ENCODE data around the gene SSH3. TPM values are rescaled to one million over a fixed set of nuclear protein-coding genes. Genes with fewer than 3 reads are reported as not detected.

SSH3 gene
- total RNA-seq, 1 experiment from 2014 or later, result 73.0 TPM

DNA sequence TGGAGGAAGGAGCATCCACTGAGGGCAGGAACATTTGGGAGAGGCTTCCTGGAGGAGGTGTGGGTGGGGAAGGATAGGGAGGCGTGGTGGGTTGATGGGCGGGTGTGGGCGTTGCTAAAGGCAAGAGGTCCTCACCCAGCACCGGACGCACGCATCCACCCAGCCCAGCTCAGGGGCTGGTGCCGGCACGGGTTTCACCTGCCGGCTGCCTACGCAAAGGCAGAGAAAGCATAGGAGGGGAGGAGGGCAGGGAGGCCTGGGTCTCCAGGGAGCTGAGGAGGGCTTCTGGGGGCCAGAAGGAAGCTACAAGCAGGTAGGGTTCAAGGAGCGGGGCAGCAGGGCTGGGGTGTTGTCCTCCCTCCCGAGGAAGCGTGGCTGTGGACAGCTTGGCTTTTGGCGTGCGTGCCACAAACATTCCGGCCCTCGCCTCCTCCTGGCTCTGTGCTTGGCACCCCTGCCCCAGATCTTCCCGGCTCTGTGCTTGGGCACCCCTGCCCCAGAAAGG, 7.8 kb downstream of the SSH3 start:
- no peaks in the 10 kb centered on the region for H3K9me3 Mint-ChIP-seq (ENCODE audit: low read depth, unreplicated experiment)
- CTCF ChIA-PET, result interaction anchor here (0.9 kb wide), 1 partner anchor 157 kb away, joined by 3 read pairs; no protein-coding TSS in a partner anchor
- BruUV-seq (replicated peaks), result no TSS peak
- intact Hi-C loops (cut with micrococcal nuclease; ENCODE audit: unreplicated experiment), result no loop called here
- H3K27ac Mint-ChIP-seq (ENCODE audit: unreplicated experiment), result no peak overlapping the region
- DNase-seq, result no peak
- no peaks in the 10 kb centered on the region for H3K27me3 Mint-ChIP-seq (ENCODE audit: unreplicated experiment)
- TF ChIP-seq, protein P1, sequence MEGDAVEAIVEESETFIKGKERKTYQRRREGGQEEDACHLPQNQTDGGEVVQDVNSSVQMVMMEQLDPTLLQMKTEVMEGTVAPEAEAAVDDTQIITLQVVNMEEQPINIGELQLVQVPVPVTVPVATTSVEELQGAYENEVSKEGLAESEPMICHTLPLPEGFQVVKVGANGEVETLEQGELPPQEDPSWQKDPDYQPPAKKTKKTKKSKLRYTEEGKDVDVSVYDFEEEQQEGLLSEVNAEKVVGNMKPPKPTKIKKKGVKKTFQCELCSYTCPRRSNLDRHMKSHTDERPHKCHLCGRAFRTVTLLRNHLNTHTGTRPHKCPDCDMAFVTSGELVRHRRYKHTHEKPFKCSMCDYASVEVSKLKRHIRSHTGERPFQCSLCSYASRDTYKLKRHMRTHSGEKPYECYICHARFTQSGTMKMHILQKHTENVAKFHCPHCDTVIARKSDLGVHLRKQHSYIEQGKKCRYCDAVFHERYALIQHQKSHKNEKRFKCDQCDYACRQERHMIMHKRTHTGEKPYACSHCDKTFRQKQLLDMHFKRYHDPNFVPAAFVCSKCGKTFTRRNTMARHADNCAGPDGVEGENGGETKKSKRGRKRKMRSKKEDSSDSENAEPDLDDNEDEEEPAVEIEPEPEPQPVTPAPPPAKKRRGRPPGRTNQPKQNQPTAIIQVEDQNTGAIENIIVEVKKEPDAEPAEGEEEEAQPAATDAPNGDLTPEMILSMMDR (IDR thresholded peaks at IDR 0.05; ENCODE audit: unreplicated experiment), result no peak
- H3K4me3 Mint-ChIP-seq (ENCODE audit: low read depth, unreplicated experiment), result no peak overlapping the region
- peaks cover 50% of the 10 kb centered on the region for H3K36me3 Mint-ChIP-seq (ENCODE audit: insufficient read depth, unreplicated experiment)
- H3K4me1 Mint-ChIP-seq (ENCODE audit: low read depth, unreplicated experiment), result peaks cover 26% of the 10 kb centered on the region

DNA sequence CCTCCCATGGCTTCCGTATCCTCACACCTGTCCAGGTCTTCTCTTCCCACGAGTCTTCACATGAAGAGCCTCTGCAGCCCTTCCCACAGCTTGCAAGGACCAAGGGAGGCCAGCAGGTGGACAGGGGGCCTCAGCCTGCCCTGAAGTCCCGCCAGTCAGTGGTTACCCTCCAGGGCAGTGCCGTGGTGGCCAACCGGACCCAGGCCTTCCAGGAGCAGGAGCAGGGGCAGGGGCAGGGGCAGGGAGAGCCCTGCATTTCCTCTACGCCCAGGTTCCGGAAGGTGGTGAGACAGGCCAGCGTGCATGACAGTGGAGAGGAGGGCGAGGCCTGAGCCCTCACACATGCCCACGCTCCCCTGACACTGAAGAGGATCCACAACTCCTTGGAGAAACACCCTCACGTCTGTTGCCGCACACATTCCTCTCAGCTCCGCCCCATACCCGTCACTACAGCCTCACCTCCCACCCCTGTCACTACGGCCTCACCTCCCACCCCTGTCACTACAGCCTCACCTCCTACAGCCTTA, 8.3 kb downstream of the SSH3 start:
- Mint-ChIP-seq H3K9me3 (ENCODE audit: low read depth, unreplicated experiment) (no peaks in the 10 kb centered on the region), H3K4me1 (ENCODE audit: low read depth, unreplicated experiment) (peaks cover 26% of the 10 kb centered on the region), H3K4me3 (ENCODE audit: low read depth, unreplicated experiment) (no peak overlapping the region), H3K27ac (ENCODE audit: unreplicated experiment) (no peak overlapping the region), H3K36me3 (ENCODE audit: insufficient read depth, unreplicated experiment) (peaks cover 48% of the 10 kb centered on the region), H3K27me3 (ENCODE audit: unreplicated experiment) (no peaks in the 10 kb centered on the region)
- TF ChIP-seq, protein P1 (IDR thresholded peaks at IDR 0.05; ENCODE audit: unreplicated experiment), result no peak
- DNase-seq, result no peak
- no TSS peak for BruUV-seq (replicated peaks)
- intact Hi-C loops (cut with micrococcal nuclease; ENCODE audit: unreplicated experiment), result no loop called here
- CTCF ChIA-PET, result interaction anchor here (0.6 to 0.9 kb wide), 3 partner anchors 157 to 389 kb away, joined by 3 read pairs; no protein-coding TSS in a partner anchor

DNA sequence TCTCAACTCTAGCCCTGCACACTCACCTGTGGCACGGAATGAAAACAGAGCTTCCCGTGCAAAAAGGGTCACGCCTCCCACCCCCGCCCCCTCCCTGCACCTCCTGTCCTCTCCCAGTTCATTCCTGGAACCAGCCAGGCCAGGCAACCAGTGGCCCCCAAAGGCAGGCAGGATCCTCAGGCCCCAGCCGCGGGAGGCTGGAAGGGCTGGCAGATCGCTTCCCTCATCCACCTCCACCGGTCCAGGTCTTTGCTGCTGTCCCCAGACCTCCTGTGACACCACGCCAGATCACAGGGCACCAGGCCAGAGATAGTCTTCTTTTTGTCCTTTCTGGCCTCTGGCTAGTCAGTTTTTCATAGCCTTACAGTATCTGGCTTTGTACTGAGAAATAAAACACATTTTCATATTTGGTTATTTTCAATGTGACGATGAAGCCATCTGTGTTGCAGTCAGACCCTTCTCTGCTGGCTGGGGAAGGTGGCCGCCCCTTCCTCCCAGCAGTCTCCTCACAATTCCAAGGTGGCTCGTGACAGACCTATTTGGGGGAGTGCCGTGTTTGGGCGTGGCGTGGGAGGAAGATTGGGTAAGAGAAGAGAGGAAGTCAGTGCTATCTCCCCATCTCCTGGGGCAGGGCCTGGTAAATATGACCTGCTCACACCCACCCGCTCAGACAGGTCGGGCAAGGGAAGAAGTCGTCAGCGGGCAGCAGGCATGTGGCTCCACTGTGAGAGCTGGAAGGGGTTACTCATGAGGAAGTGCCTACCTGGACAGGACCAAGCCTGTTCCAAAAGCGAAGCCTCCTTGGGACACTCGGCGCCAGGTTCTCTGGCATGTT, 9.1 kb downstream of the SSH3 start:
- peak overlapping the region; percentile 6 for H3K4me3 Mint-ChIP-seq (ENCODE audit: low read depth, unreplicated experiment)
- H3K27ac Mint-ChIP-seq (ENCODE audit: unreplicated experiment), result peak overlapping the region; percentile 70
- TF ChIP-seq, protein P1 (IDR thresholded peaks at IDR 0.05; ENCODE audit: unreplicated experiment), result no peak
- CTCF ChIA-PET, result interaction anchor here (0.6 to 1.2 kb wide), 5 partner anchors 8 to 390 kb away, joined by 3 read pairs; partner anchors contain the start of genes ANKRD13D and SSH3
- BruUV-seq (replicated peaks), result no TSS peak
- peaks cover 26% of the 10 kb centered on the region for H3K4me1 Mint-ChIP-seq (ENCODE audit: low read depth, unreplicated experiment)
- no peaks in the 10 kb centered on the region for H3K27me3 Mint-ChIP-seq (ENCODE audit: unreplicated experiment)
- intact Hi-C loops (cut with micrococcal nuclease; ENCODE audit: unreplicated experiment), result no loop called here
- H3K36me3 Mint-ChIP-seq (ENCODE audit: insufficient read depth, unreplicated experiment), result peaks cover 48% of the 10 kb centered on the region
- H3K9me3 Mint-ChIP-seq (ENCODE audit: low read depth, unreplicated experiment), result no peaks in the 10 kb centered on the region
- DNase-seq, result peak; percentile 87

DNA sequence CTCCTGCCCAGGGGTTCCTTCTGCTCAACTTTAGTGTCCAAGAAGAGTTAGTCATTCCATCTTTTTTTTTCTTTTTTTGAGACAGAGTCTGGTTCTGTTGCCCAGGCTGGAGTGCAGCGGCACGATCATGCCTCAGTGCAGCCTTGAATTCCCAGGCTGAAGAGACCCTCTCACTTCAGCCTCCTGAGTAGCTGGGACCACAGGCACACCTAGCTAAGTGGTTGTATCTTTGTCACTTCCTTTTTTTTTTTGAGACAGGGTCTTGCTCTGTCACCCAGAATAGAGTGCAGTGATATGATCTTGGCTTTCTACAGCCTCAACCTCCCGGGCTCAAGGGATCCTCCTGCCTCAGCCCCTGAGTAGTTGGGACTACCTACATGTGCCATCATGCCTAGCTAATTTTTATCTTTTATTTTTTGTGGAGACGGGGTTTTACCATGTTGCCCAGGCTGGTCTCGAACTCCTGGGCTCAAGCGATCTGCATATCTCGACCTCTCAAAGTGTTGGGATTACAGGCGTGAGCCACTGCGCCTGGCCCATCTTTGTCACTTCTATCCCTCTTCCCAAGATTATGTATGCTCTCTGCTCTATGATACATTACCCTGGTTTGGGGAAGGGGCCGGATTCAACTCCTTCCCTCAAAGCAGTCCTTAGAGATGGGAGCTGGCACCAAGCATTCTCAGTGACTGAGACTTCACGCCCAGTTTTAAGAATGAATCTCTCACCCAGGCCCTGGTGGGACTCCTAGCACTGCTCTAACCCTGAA, 10.0 kb downstream of the SSH3 start:
- Mint-ChIP-seq H3K36me3 (ENCODE audit: insufficient read depth, unreplicated experiment) (peaks cover 52% of the 10 kb centered on the region), H3K27me3 (ENCODE audit: unreplicated experiment) (no peaks in the 10 kb centered on the region), H3K4me1 (ENCODE audit: low read depth, unreplicated experiment) (peaks cover 26% of the 10 kb centered on the region), H3K9me3 (ENCODE audit: low read depth, unreplicated experiment) (no peaks in the 10 kb centered on the region), H3K4me3 (ENCODE audit: low read depth, unreplicated experiment) (peak overlapping the region; percentile 6), H3K27ac (ENCODE audit: unreplicated experiment) (peak overlapping the region; percentile 70)
- intact Hi-C loops (cut with micrococcal nuclease; ENCODE audit: unreplicated experiment), result no loop called here
- TF ChIP-seq, protein P1 (IDR thresholded peaks at IDR 0.05; ENCODE audit: unreplicated experiment), result no peak
- BruUV-seq (replicated peaks), result TSS peak; percentile 24
- CTCF ChIA-PET, result interaction anchor here (0.7 to 1.2 kb wide), 3 partner anchors 9 to 25 kb away, joined by 3 read pairs; partner anchors contain the start of genes ANKRD13D and SSH3
- DNase-seq, result no peak
